Measurements from ENCODE around the gene FGFBP2. TPM values are rescaled to one million over a fixed set of nuclear protein-coding genes. Genes with fewer than 3 reads are reported as not detected.

The FGFBP2 gene
- total RNA-seq, 4 donors from 2014 or later = 33.0 to 337 (median 145) TPM

DNA sequence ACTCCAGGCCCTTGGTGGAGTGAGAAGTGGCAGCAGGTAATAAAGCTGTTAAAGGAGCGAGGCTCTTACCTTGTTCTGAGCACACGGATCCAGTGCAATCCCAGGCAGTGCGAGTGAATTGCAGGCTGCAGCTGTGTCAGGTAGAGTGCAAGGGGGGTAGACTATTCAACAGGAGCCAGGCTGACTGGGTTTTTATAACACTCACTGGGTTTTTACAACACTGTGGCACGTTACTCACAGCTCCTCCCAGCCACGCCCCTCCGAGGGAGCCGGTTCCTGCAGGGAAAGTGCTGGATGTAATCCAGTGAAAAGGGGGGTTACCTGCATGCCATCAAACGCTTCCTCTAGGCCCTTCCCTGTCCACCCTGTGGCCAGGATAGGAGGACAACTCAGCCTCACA is 24.8 kb downstream of the FGFBP2 start:
- no peak overlapping the region for H3K27ac ChIP-seq
- DNase-seq (ENCODE audit: low spot score in 2 of 2) = no peak
- H3K36me3 ChIP-seq = no peaks in the 10 kb centered on the region
- H3K4me1 ChIP-seq = no peaks in the 10 kb centered on the region
- H3K27me3 ChIP-seq = no peaks in the 10 kb centered on the region
- WGBS, 2 donors = 38 to 39% methylated on average over 7 to 8 of the region's 8 CpGs
- H3K9me3 ChIP-seq = no peaks in the 10 kb centered on the region
- no peak for TF ChIP-seq POLR2A (IDR thresholded peaks at IDR 0.05)
- TF ChIP-seq, protein P1, sequence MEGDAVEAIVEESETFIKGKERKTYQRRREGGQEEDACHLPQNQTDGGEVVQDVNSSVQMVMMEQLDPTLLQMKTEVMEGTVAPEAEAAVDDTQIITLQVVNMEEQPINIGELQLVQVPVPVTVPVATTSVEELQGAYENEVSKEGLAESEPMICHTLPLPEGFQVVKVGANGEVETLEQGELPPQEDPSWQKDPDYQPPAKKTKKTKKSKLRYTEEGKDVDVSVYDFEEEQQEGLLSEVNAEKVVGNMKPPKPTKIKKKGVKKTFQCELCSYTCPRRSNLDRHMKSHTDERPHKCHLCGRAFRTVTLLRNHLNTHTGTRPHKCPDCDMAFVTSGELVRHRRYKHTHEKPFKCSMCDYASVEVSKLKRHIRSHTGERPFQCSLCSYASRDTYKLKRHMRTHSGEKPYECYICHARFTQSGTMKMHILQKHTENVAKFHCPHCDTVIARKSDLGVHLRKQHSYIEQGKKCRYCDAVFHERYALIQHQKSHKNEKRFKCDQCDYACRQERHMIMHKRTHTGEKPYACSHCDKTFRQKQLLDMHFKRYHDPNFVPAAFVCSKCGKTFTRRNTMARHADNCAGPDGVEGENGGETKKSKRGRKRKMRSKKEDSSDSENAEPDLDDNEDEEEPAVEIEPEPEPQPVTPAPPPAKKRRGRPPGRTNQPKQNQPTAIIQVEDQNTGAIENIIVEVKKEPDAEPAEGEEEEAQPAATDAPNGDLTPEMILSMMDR (IDR thresholded peaks at IDR 0.05) = no peak
- no peak for TF ChIP-seq EP300 (IDR thresholded peaks at IDR 0.05)
- H3K4me3 ChIP-seq = no peak overlapping the region

GRCh38 chr4:15936495-15936894 is 26.5 kb downstream of the FGFBP2 start:
- H3K27ac ChIP-seq = no peak overlapping the region
- H3K9me3 ChIP-seq = no peaks in the 10 kb centered on the region
- WGBS, 2 donors = 78 to 89% methylated on average over 4 of the region's 4 CpGs
- DNase-seq (ENCODE audit: low spot score in 2 of 2) = no peak
- TF ChIP-seq EP300 (IDR thresholded peaks at IDR 0.05) = no peak
- TF ChIP-seq POLR2A (IDR thresholded peaks at IDR 0.05) = no peak
- TF ChIP-seq, protein P1 (IDR thresholded peaks at IDR 0.05) = no peak
- no peak overlapping the region for H3K4me3 ChIP-seq
- no peaks in the 10 kb centered on the region for H3K36me3 ChIP-seq
- H3K4me1 ChIP-seq = no peaks in the 10 kb centered on the region
- no peaks in the 10 kb centered on the region for H3K27me3 ChIP-seq

DNA sequence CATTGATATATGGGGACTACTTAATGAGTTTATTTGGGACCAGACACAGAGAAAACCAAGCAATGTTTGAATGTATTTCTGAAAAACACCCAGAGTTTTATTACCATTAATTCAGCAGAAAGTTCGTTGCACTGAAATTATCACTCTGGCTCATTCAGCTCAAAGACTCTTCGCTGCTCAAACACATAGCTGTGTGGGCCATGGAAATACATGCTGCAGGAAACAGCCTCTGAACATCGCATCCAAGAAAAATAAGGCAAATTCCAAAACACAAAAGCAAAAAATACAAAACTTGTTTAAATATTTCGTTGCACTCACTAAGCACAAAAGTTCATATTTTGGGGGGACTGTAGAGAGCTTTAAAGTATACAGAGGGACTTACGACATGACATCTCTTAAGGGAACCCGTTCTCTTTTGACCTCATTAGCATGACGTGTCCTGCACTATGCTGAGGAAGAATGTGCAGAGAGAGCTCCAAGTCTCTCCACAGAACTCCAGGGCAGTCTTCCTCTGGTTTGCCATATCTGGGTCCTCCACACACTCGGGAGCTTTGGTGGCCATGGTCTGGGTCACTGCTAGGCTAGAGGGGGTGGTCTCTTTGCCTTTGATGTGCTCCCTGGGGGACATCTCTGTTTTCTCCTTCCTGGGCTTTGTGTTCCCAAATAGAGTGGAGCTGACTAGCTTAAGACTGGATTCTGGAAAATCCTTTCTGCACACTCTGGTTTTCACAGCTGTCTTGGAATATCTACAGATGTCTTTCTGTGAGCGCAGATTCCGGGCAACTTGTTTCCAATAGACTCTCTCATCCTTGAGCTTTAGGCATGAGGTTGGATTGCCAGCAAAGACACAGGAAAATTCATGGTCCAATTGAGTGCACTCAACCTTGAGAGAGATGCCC is 27.2 kb downstream of the FGFBP2 start:
- TF ChIP-seq POLR2A (IDR thresholded peaks at IDR 0.05) (no peak), EP300 (IDR thresholded peaks at IDR 0.05) (no peak)
- TF ChIP-seq, protein P1 (IDR thresholded peaks at IDR 0.05) = no peak
- H3K36me3 ChIP-seq = no peaks in the 10 kb centered on the region
- no peak overlapping the region for H3K4me3 ChIP-seq
- H3K4me1 ChIP-seq = no peaks in the 10 kb centered on the region
- no peaks in the 10 kb centered on the region for H3K27me3 ChIP-seq
- DNase-seq (ENCODE audit: low spot score in 2 of 2) = no peak
- 58 to 61% methylated on average over 10 of the region's 10 CpGs for WGBS, 2 donors
- no peak overlapping the region for H3K27ac ChIP-seq
- H3K9me3 ChIP-seq = no peaks in the 10 kb centered on the region

DNA sequence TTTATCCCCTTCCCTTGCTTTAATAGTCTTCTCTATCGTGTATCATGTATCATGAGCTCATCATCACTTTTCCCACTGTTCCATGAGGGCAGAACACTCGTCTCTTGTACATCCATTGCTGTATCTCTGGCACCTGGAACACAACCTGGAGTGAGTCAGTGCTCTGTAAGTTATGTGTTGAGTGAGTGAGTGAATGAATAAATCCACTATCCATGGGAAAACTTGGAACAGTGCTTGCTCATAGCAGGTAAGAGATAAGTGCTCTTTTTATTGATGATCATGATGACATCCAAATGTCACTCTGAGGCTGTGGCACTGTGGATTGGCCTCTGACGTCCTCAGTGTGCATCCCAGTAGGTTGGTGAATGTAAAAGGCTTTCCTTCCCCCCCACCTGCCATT is 28.7 kb downstream of the FGFBP2 start:
- Histone ChIP-seq H3K9me3 (no peaks in the 10 kb centered on the region), H3K4me3 (no peak overlapping the region), H3K36me3 (no peaks in the 10 kb centered on the region), H3K4me1 (no peaks in the 10 kb centered on the region), H3K27me3 (no peaks in the 10 kb centered on the region), H3K27ac (no peak overlapping the region)
- TF ChIP-seq EP300 (IDR thresholded peaks at IDR 0.05) = no peak
- TF ChIP-seq, protein P1 (IDR thresholded peaks at IDR 0.05) = no peak
- no peak for TF ChIP-seq POLR2A (IDR thresholded peaks at IDR 0.05)
- no peak for DNase-seq (ENCODE audit: low spot score in 2 of 2)
- WGBS, 2 donors = 79 to 80% methylated on average over 3 of the region's 3 CpGs

DNA sequence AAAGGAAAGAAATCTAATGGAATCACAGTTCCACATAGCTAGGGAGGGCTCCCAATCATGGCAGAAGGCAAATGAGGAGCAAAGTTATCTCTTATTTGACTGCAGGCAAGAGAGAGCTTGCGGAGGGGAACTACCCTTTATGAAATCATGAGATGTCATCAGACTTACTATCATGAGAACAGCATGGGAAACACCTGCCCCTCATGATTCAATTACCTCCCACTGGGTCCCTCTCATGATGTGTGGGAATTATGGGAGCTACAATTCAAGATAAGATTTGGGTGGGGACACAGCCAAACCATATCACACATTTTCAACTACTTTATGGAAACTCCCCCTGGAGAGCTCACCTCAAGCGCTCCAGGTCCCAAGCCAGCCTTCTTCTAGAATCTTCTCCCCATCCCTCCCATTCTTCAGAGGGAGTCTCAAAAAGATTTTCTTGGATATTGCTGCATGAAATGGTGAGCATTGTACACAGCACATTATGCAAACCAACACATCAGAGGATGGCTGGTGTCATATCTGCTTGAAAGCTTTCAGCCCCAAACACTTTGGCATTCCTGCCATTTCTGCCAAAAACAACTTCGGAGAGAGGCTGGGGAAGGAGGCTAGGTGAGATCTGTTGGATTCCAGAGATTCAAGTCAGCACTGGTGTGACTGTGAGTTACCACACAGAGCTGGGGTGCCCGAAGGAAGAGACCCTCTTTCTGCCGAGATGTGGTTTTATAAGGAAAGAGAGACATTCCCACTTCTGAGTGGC is 31.3 kb downstream of the FGFBP2 start:
- no peaks in the 10 kb centered on the region for H3K27me3 ChIP-seq
- 89 to 92% methylated on average over 5 of the region's 5 CpGs for WGBS, 2 donors
- DNase-seq (ENCODE audit: low spot score in 2 of 2) = no peak
- no peaks in the 10 kb centered on the region for H3K36me3 ChIP-seq
- H3K4me3 ChIP-seq = no peak overlapping the region
- H3K27ac ChIP-seq = no peak overlapping the region
- no peaks in the 10 kb centered on the region for H3K9me3 ChIP-seq
- no peaks in the 10 kb centered on the region for H3K4me1 ChIP-seq
- TF ChIP-seq EP300 (IDR thresholded peaks at IDR 0.05) (no peak), POLR2A (IDR thresholded peaks at IDR 0.05) (no peak)
- TF ChIP-seq, protein P1 (IDR thresholded peaks at IDR 0.05) = no peak
